ENCODE data around the gene VSTM2B. TPM values are rescaled to one million over a fixed set of nuclear protein-coding genes. Genes with fewer than 3 reads are reported as not detected.

Gene VSTM2B
- total RNA-seq, 1 experiment from 2014 or later: 0.31 TPM

- no peak overlapping the region for H2BK12ac ChIP-seq (ENCODE audit: insufficient read length, low read depth, low read length)
- no peak overlapping the region for H4K91ac ChIP-seq (ENCODE audit: insufficient read length, low read depth, low read length)
- no peak for DNase-seq
- no peak overlapping the region for H4K5ac ChIP-seq (ENCODE audit: insufficient read length, low read depth, low read length)
- no peak overlapping the region for H2AFZ ChIP-seq (ENCODE audit: low read length)
- H3K27me3 ChIP-seq (ENCODE audit: insufficient read depth, low read length): no peaks in the 10 kb centered on the region
- peaks cover 6 to 11% of the 10 kb centered on the region in 2 experiments for H3K4me1 Mint-ChIP-seq
- H3K27ac ChIP-seq (ENCODE audit: insufficient read length, low read depth, low read length): no peak overlapping the region
- H2BK15ac ChIP-seq (ENCODE audit: low read depth, low read length): no peak overlapping the region
- no peak overlapping the region for H3K14ac ChIP-seq (ENCODE audit: insufficient read depth, low read length)
- no peak overlapping the region for H3K9ac ChIP-seq (ENCODE audit: extremely low read depth, insufficient read length, low read length)
- H2BK120ac ChIP-seq (ENCODE audit: low read depth, low read length, poor library complexity, severe bottlenecking): no peak overlapping the region
- peaks cover 30 to 32% of the 10 kb centered on the region in 2 experiments for H3K9me3 Mint-ChIP-seq
- no peaks in the 10 kb centered on the region for H4K20me1 ChIP-seq (ENCODE audit: control insufficient read depth, insufficient read depth, insufficient read length)
- H2BK5ac ChIP-seq (ENCODE audit: insufficient read length, low read length): no peak overlapping the region
- H3K4me2 ChIP-seq (ENCODE audit: insufficient read depth, insufficient read length, low read length): no peak overlapping the region
- H3K79me1 ChIP-seq (ENCODE audit: insufficient read depth, low read depth, low read length, poor library complexity, severe bottlenecking): no peaks in the 10 kb centered on the region
- no peak for TF ChIP-seq CTCF (conservative IDR thresholded peaks at IDR 0.05)
- no peaks in the 10 kb centered on the region for H3K4me1 ChIP-seq (ENCODE audit: insufficient read depth, low read length)
- H4K8ac ChIP-seq (replicated peaks; ENCODE audit: insufficient read length, low read depth, low read length): no peak overlapping the region
- no peak overlapping the region for H3K4me3 Mint-ChIP-seq
- H3K4ac ChIP-seq (ENCODE audit: low read depth, low read length): no peak overlapping the region
- H3K56ac ChIP-seq (ENCODE audit: insufficient read length, low read depth, low read length): no peak overlapping the region
- H2AK5ac ChIP-seq (ENCODE audit: insufficient read length, low read length): no peak overlapping the region
- no peaks in the 10 kb centered on the region for H3K23me2 ChIP-seq (ENCODE audit: insufficient read length, low read depth, low read length, poor library complexity, severe bottlenecking)
- H3K36me3 Mint-ChIP-seq (ENCODE audit: insufficient read depth in 1 of 3, low read depth in 3 of 3): peaks cover 5 to 6% (median 6%) of the 10 kb centered on the region in 3 experiments; a peak in 4 of 7 replicates
- no peak overlapping the region for H3T11ph ChIP-seq (ENCODE audit: low read length)
- H3K27ac Mint-ChIP-seq: no peak overlapping the region
- H3K9me3 ChIP-seq (ENCODE audit: control insufficient read depth, low read depth, low read length): no peaks in the 10 kb centered on the region
- H3K79me2 ChIP-seq (ENCODE audit: insufficient read depth, low read length): no peaks in the 10 kb centered on the region
- H3K18ac ChIP-seq (ENCODE audit: insufficient read length, low read depth, low read length): no peak overlapping the region
- no CpG with 5 or more reads among the region's 3 CpGs for WGBS (ENCODE audit: extremely low coverage, insufficient read length, low lambda C conversion rate)
- H3K23ac ChIP-seq (ENCODE audit: insufficient read length, low read depth, low read length): no peak overlapping the region
- peaks cover 31% of the 10 kb centered on the region for H3K27me3 Mint-ChIP-seq (ENCODE audit: low read depth)
- no peak overlapping the region for H2BK20ac ChIP-seq (ENCODE audit: low read depth, low read length, poor library complexity, severe bottlenecking)
These were observed 26.0 kb downstream of the VSTM2B start for GRCh38 chr19:29551774-29552173.
